ENCODE data around the gene KLF6. TPM values are rescaled to one million over a fixed set of nuclear protein-coding genes. Genes with fewer than 3 reads are reported as not detected.

The KLF6 gene
- total RNA-seq, 1 donor: 47.8 TPM

- no peak for TF ChIP-seq CTCF (IDR thresholded peaks at IDR 0.05; ENCODE audit: insufficient read depth, low read length)
- no peak for DNase-seq (ENCODE audit: low read depth)
- H3K4me3 ChIP-seq (ENCODE audit: low read depth, low read length): no peak overlapping the region
Measured at GRCh38 chr10:3789621-3790020, 4.6 kb upstream of the KLF6 start.

DNA sequence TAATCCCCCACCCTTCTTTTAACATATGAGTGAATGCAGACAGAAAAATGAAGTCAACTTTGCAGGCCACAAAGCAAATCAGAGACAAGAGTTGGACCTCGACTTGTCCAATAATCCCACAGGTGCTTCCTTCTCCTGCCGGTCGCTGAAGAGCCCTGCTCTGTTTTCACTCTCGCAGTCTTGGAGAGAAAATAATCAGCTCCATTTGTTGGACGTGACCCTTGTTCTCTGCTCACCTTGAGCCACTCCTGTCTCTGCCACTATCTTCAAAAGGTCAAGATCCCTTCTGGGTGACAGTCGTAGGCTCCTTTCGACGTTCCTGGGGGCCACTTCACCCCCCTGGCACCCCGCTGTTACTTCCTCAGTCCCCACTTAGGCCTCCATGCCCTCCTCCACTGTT, 2.8 kb upstream of the KLF6 start:
- DNase-seq (ENCODE audit: low read depth): no peak
- H3K4me3 ChIP-seq (ENCODE audit: low read depth, low read length): no peak overlapping the region
- TF ChIP-seq CTCF (IDR thresholded peaks at IDR 0.05; ENCODE audit: insufficient read depth, low read length): no peak

GRCh38 chr10:3787016-3787400, 2.0 kb upstream of the KLF6 start:
- TF ChIP-seq CTCF (IDR thresholded peaks at IDR 0.05; ENCODE audit: insufficient read depth, low read length): no peak
- no peak for DNase-seq (ENCODE audit: low read depth)
- H3K4me3 ChIP-seq (ENCODE audit: low read depth, low read length): no peak overlapping the region

- TF ChIP-seq CTCF (IDR thresholded peaks at IDR 0.05; ENCODE audit: insufficient read depth, low read length): no peak
- H3K4me3 ChIP-seq (ENCODE audit: low read depth, low read length): no peak overlapping the region
- no peak for DNase-seq (ENCODE audit: low read depth)
Measured at GRCh38 chr10:3786295-3787015, 1.4 kb upstream of the KLF6 start.

GRCh38 chr10:3785851-3786271, 852 bp upstream of the KLF6 start:
- peak overlapping the region; percentile 74 for H3K4me3 ChIP-seq (ENCODE audit: low read depth, low read length)
- no peak for TF ChIP-seq CTCF (IDR thresholded peaks at IDR 0.05; ENCODE audit: insufficient read depth, low read length)
- peak; percentile 58 for DNase-seq (ENCODE audit: low read depth)

- TF ChIP-seq CTCF (IDR thresholded peaks at IDR 0.05; ENCODE audit: insufficient read depth, low read length): no peak
- H3K4me3 ChIP-seq (ENCODE audit: low read depth, low read length): peak overlapping the region; percentile 96
- peak; percentile 98 for DNase-seq (ENCODE audit: low read depth)
Measured at GRCh38 chr10:3785251-3785850, 342 bp upstream of the KLF6 start.
